ENCODE measurements around the gene CTIF.

The CTIF gene

DNA sequence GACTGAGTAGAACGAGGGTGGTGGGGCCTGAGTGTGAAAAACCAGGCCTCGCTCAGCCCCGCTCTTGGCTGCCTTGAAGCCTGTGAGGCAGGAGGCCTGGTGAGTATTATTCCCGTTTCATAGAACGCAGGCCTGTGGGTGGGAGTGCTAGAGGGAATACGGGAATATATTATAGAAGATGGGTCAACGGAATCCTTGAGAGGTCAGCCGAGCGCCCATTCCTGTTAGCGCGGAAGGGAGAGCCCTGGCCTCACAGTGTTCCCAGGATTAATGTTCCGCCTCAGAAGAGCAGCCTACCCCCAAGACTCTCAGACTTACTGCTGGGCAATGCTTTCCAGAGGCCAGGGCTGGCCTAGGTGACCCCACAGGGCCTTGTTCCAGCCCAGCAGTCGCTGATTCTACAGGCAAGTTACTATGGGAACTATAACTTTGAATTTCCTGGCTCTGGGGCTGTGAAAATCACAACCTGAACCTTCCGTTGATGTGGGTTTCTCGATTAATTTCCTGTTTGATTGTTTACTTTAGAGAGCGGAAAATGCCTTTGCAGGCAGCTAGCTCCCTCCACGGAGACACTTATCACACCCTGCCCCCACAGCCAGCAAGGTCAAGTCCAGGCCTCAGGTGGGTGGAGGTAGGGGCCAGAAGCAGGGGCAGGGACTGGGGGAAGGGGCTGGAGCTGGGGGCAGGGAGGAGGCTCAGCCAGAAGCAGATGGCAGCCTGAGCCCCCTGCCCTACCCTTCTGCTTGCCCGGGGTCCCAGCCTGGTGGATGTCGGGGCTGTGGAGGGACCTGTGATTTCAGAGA lies 303.6 kb downstream of the CTIF start:
- no peak for DNase-seq

DNA sequence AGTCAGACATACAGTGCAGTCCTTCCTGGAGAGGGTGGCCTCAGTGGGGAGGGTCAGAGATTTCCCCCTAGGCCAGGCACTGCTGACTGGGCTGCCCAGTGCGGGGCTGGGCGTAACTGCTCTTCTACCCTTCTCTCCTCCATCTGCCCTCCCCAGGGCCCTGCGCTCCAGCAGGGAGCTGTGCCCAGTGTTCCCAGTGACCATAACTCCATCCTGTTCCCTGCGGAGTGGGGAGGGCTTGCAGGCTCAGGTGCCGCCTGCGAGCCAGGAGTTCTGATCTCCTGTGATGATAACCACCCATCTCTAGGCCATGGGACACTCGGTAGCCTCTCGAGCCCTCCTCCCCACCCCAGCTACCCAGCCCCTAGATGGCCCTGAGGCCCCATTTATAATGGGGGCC lies 304.3 kb downstream of the CTIF start:
- no peak for DNase-seq

DNA sequence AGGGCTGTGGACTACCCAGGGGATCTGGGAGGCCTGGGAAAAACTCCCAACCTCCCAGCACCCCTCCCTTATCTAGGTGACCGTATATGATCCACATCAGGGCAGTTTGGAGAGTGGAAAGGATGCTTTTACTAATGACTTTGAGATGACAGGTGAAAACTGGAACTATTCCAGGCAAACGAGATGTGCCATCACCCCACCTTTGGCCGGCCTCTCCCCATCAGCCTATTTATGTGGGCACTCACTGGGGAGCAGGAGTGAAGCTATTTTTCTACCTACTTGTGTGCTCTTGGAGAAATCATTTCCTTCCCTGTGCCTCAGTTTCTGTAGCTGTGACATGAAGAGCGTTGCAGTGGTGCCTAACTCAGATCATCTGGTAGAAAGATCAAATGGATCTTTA lies 304.8 kb downstream of the CTIF start:
- DNase-seq = no peak

DNA sequence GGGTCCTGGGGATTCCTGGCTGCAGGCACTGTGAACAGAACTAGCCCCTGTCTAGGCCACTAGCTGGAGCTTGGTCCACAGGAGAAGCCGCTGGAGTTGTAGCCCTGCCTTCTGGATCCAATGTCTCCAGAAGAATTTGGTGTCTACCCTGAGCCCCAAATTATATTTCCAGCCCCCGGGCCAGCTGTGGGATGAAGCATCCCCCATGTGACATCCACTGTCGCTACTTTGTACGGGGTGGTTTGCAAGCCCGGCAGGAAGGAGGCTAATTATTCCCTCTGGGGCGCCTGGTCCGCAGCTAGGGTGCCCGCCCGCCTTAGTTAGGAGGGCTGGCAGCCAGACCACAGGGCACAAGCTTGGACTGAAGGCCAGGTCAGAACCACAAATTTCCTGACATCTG lies 305.4 kb downstream of the CTIF start:
- no peak for DNase-seq

DNA sequence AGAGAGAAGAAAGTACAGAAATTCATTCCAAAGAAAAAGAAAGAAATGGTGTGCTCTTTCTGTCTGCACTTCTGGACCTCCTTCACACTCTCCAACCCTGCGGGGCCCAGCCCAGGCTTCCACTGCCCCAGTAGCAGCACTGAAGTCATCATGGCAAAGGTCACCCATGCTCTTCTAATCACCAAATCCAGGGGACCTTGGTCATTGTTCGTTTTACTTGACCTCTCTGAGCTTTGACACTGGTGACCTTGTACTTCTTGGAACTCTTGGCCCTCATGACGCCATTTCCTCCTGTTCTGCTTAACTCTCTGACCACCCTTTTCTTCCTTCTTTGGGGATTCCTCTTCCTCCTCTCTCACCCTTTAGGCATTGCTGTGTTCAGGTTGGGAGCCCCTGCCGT lies 306.3 kb downstream of the CTIF start:
- DNase-seq = no peak

DNA sequence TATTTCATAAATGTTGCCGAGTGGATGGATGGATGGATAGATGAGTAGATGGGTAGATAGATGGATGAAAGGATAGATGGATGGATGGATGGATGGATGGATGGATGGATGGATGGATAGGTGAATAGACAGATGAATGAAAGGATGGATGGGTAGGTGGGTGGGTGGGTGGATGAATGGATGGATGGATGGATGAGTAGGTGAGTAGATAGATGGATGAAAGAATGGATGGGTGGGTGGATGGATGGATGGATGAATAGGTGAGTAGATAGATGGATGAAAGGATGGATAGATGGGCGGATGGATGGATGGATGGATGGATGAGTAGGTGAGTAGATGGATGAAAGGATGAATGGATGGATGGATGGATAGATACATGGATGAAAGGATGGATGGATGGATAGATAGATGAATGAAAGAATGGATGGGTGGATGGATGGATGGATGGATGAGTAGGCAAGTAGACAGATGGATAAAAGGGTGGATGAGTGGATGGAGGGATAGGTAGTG lies 307.6 kb downstream of the CTIF start:
- no peak for DNase-seq

DNA sequence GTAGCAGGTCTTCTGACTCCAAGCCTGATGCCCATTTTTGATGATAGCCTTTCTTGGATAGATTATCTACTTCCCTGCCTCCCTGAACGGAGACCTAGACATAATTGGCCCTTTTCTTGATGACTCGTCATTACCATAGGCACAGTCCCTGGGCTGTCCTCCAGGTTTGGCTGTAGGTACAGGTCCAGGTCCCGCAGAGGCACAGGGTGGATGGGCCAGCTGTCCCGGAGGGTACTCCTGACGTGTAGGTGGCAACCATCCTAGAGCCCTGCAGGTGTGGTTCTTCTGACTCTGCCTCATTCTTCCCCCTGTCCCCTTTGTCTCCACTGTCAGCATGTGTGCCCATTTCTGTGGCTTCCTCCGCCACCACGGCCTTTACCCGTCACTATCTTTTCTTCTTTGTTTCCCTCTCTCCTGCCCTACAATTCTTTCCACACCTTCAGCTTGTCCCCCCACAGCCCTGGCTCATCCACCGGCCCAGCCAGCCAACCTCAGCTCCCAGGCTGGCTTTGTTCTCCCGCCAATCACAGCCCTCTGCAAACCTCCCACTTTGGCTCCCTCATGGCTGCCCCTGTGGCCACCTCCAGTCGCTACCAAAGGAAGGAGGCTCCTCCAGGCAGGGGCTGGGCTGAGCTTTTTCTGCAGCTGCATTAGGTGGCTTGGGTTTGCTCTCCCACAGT lies 309.1 kb downstream of the CTIF start:
- DNase-seq = no peak

DNA sequence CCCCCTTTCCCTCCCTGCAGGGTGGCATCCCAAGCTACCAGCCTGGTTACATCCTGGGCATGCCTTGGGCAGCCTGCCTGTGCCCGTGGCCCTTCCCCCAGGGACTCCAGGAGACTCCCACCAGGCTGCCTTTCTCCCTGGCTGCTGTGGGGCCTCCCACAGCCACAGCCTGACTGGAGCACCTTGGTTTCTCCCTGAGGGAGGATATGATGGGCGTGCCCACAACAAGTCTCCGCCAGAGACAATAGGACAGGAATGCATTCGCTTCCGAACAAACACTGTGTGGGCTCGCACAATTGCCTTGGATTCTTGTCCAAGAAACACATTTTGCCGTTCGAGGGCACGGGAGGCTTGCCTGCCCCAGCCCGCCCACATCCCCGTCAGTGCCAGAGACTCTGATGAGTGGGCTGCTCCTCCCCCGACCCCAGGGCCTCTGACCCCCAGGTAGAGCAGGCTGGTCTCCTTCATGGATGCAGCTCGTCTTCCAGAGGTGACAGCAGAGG lies 309.9 kb downstream of the CTIF start:
- no peak for DNase-seq

DNA sequence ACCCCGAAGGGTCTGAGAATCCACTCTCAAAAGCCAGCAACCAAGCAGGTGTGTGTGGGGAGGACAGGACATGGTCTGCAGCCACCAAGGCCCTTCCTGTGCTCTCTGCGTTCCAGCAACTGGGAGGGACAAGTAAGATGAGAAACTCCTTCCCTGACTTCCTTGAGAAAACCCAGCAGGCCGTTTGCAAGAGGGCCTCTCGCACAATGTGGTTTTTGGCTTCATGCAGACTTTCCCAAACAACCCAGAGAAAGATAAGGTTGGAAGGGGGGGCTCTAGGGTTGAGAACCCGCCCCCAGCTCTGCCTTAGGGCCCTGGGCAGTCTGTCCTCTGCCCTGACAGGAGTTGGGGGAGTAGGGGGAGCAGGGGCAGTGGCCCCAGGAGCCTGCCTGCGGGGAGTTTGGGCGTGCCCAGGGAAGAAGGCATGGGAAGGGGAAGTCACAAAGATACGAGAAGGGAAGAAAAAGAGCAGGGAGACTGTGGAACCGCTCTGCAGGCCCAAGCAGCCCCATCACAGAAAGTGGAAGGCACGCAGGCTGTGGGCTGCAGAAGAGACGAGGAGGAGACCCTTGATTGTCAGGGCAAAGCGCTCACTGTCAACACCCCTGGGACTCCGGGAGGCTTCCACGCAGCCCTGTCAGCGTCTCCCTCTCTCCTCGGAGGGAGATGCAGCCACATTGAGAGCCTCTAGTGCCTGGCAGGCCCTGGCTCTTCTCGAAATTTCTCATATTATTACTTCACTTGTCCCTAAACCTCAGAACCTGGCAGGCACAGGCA lies 312.2 kb downstream of the CTIF start:
- DNase-seq = no peak

DNA sequence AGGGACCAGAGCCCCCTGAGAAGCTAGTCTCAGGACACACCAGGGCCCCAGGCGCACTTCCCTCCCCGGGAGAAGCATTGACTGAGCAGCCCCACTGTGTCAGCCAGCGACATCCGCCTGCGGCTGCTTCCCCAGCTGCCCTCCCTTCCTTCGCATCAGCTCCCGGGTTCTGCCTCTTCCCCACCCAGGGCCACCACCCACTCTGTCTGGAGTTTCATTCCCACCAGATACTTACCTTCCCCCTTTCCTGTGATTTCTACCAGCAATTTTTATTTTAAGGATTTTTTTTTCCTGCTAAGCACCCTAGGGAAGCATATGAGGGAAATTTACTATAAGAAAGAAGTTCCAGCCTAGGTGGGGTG lies 312.7 kb downstream of the CTIF start:
- no peak for DNase-seq

DNA sequence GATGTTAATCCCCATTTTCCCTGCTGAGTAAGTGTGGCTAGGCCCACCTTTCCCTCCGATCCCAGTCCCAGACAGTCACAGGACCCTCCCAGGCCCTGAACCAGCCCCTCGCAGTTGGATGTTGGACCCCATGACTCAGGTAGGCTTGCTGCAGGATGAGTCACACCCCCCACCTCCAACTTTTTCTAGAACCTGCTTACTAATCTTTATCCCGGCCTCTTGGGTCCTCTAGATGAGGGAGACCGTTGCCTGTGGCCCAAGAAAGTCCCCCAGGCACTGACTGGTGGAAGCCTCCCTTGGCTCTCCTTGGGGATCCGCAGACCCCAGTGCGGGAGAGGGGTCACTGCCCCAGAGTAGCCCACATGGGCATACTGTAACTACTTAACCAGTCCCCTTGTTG lies 313.5 kb downstream of the CTIF start:
- no peak for DNase-seq

DNA sequence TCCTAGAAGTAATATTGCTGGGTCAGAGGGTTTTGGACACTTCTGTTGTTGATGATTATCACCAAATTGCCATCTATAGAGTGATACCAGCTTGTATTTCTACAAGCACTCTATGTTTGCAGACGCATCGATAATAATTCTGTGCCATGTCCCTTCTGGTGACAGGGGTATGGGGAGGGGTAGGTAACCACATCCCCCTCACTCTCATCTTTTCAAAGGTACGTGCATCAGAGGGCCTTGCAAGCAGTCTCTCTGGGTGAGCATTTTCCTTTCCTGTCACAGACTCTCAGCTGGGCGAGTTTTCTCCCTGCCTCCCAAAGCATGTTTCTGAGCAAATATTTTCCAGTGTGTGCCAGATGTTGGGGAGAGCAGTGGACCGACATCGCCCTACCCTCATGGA lies 314.0 kb downstream of the CTIF start:
- no peak for DNase-seq

DNA sequence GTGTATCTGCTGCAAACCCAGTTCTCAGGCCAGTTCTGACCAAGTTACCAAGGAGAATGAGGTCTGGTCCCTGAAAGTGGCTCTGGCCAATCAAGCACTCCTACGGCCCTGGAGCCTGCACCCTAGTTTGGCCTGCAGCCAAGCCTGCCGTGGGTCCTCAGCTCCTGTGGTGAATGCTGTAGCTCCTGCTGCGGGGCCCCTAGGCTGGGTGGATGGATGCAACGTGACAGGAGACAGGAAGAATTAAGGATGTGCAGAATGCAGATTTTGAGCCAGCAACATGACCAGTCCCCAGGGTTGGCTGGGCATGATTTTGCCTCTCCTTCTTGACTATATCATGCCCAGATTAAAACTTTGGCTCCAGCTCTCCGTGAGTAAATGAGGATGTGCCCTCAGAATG lies 314.8 kb downstream of the CTIF start:
- no peak for DNase-seq

DNA sequence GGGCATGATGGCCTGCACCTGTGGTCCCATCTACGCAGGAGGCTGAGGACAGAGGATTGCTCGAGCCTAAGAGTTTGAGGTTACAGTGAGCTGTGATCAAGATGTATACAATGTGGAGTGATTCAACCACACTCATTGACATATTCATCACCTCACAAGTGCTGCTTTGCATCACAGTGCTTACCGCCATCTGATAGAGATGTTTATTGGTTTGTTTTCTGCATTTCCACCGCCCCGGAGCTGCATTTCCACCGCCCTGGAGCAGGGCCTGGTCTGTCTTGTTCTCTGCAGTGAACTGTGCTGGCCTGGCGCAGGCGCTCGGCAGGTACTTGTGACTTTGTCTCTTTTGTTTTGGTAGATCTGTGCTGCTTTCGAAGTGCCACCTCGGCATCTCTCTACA lies 315.9 kb downstream of the CTIF start:
- no peak for DNase-seq

DNA sequence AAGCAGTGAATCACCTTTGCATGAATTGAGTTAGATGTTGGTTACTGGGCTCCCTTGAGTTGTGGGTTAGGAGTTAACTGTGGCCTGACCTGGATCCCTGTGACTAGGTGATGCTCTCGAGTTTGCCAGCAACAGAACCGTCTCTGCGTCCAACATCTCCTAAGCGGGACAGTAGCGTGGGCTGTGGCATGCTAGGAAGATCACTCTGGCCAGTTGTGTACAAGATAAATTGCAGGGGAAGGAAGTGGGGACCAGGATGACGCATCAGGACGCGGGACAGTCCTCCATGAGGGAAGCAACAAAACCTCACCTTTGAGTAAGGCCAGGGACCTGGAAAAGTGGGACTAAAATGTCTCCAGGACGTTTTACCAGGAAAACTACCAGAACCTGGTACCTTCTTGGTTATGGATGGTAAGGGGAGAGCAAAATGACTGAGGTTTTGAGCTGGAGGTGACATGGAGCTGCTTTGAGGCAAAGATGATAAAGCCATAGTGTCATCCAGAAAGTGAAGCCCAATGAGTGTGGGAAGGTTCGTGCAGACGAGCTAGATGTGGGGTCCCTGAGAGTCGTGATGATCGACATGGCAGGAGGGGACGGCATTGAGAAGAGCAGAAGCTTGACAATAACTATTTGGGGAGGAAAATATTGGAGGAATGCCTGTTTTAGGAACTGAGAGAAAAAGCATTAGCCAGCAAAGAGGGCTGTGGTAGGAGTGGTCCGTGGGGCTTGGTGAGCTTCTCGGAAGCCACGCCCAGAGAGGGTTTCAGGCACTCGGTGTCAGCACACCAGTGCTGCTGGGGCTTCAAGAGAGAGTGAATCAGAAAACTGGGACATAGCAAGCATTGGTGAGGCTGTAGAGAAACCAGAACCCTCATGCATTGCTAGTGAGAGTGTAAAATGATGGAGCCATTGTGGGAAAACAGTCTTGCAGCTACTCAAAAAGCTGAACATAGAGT lies 316.9 kb downstream of the CTIF start:
- DNase-seq = no peak

DNA sequence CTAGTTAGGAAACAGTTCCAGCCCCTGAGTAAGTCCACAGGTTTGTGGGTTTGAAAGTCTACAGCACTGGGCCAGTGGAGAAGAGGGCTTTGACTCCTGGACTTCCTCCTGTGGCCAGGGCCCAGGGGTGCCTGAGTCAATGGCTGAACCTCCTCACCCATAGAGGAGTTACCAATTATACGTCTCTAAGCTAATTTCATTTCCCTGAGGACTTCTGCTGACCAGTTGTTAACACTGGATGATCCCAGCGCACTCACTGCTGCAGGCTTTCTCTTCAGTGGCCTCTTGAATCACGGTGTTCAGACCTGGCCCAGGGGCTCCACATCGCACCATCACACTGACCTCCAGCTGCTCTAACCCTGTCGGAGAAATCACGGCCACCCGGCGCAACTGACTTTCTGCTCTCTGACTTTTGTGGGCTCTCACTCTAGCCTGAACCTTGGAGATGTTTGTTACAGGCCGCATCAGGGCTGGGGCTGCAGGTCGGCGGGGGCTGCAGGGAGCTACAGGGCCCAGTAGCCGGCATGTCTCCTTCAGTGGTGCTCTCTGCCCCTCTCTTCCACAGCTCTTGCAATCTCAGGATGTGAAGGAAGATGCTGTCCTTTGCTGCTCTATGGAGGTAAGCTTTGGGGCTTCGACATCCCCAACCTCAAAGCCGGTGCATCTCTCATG lies 318.3 kb downstream of the CTIF start:
- DNase-seq = no peak

DNA sequence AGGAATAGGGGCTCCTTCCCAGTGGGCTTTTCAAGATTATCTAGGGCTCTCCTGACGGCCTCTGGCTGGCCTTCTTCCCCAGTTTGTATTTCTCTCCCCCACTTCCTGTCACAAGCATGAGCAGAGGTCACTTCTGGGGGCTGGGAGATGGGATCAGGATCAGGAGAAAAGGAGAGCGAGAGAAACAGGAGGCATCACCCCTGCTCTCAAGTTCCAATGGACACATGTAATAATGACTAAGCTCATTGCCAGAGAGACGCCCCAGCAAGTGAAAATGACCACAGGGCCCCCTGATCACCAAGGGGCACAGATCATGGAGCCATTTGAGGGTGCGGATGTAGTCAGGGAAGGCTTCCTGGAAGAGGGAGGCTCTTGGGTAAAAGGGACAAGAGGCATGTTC lies 319.8 kb downstream of the CTIF start:
- DNase-seq = no peak

DNA sequence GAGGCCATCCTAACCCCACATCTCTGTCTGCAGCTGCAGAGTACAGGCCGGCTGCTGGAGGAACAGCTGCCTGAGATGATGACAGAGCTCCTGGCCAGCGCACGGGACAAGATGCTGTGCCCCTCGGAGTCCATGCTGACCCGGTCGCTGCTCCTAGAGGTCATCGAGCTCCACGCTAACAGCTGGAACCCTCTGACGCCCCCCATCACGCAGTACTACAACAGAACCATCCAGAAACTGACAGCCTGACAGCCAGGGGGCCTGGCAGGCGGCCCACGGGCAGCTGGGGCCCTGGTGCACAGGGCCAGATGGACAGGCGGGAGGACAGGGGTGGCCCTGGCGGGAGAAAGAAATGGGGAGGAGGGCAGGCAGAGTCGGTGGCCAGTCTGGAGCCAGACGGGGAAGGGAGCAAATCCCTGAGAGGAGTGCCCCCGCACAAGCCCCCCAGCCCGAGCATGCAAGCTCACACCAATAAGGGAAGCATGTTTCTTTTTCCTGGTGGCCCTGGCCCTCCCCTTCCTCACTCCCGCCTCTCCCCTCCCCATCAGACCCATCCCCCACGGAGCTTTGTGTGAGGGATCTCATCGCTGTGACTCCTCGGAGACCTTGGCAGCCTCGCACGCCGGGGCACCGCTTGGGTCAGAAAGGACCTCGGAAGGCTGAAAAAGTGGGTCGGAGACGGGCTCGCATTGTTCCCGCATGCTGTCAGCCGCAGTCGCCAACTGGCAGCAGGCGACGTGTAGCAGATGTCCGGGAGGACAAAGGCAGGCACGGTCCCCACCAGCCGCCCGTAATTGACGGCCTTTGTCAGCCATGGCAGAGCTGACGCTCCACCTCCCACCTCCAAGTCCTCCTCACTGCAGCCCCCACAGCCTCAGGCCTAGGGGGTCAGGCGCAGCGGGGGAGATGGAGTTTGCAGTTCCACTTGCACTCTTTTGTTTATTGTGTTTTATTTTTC lies 320.8 kb downstream of the CTIF start:
- no peak for DNase-seq

DNA sequence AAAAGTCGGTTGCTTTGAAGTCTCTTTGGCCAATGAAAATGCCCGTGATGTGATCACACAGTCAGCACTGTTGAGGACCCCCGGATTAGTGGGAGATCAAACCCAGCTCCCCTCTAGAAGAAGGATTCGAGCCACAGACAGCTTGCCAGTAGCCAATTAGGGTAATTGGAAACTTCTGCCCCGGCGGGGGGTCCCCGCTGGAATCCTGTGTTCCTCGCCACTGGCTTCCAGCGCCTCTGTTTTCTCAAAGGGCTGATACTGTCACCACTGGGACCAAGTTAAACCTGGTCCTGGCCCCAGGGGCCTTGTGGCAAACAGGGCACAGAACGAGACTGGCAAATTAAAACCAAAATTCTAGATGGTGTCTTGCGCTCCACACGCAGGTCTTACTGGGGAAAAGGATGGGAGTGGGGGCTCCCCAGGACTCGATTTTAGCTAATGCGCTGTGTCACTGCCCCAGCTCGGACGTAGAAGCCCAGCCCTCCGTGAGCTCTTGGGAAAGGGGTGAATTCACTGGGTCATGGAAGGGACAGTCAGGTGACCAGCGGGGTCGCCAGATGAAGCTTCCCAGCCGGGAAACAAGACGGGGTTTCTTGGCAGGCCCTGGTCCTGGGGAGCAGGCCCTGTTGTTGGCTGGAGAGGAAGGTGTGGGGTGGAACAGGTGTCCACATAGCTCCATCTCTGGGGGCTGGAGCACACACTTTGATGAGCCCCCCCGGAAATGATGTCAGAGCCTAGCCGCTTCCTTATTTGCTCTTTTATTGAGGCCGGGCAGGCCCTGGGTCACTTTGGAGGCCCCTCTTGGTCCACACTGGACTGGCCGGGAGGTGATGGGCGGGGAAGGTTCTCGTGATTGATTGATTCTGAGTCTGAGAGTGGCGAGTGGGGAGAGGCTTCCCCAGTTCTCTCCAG lies 321.7 kb downstream of the CTIF start:
- no peak for DNase-seq

Data from NCI-H1048 (cell line).